Colon (tissue), 2 donors: ENCODE measurements around the gene CCDC9B.
A peak's percentile ranks its signal among the peaks of the same experiment; 100 is the strongest.

ENCODE experiments used
- FAIRE-seq: peaks from 2 replicates; lab custom pipeline; 2012; peaks lifted over from hg19 to GRCh38; lab: Jason Lieb, UNC
- donor health status: control.
- donor health status: control.

The CCDC9B gene

GRCh38 chr15:40345225-40345866 is 4.6 kb upstream of the CCDC9B start:
- no peak for FAIRE-seq

- FAIRE-seq: no peak
Observed at GRCh38 chr15:40344631-40345120, 3.9 kb upstream of the CCDC9B start.

GRCh38 chr15:40344217-40344616 is 3.5 kb upstream of the CCDC9B start:
- no peak for FAIRE-seq

GRCh38 chr15:40343512-40343911 is 2.8 kb upstream of the CCDC9B start:
- FAIRE-seq: no peak

GRCh38 chr15:40342416-40343320 is 1.9 kb upstream of the CCDC9B start:
- peak; percentile 60 for FAIRE-seq

GRCh38 chr15:40340038-40340739 is 550 bp downstream of the CCDC9B start:
- FAIRE-seq: no peak

GRCh38 chr15:40339621-40339945 is 1.2 kb downstream of the CCDC9B start:
- FAIRE-seq: no peak

DNA sequence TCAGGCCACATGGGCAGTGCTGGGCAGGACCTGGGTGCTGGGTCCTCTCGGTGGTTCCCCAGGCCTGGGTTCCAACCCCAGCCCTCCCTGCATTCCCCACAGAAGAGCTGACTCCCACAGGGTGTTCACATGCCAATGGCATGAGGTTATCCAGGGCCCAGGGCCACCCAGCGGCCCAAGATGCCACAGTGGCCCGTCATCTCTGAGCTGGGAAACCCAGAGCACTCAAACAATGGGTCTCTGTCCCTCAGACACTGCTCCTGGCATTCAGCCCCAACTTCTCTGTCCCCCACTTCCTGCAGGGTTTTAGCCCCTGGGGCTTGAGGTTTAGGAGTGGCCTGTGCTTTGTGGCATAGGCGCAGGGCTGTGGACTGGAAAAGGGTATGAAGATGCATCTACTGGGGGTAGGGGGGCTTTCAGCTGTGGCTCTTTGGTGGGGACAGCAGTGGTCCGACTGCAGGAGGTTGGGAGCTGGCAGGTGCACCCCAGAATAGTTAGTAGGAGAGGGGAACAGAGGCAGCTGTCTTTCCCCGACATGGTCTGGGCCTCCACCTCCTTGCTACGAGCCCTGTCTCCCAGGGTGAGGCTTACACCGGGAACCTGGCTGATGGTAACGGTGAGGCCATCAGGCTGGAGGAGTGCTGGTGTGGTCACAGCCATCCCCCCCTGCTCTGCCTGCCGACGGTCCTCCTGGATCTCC is 1.7 kb downstream of the CCDC9B start:
- no peak for FAIRE-seq

GRCh38 chr15:40338041-40338657 is 2.6 kb downstream of the CCDC9B start:
- no peak for FAIRE-seq

DNA sequence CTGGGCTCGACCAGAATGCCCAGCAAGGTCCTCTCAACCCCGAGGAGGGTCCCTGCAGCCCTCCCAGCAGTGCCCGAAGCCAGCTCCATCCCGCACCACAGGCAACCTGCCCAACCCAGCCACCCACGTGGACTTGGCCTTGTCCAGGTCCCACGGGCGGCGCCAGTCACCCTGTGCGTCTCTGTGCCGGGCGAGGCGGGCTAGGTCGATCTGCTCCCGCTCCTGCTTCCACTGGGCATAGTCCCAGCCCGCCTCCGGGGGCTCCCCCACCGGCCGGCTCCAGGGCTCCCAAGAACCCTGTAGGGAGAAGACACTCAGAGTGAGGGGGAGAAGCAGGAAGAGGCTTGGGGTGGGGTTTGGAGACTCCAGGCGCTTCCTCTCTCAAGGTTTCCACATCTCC is 3.1 kb downstream of the CCDC9B start:
- no peak for FAIRE-seq

DNA sequence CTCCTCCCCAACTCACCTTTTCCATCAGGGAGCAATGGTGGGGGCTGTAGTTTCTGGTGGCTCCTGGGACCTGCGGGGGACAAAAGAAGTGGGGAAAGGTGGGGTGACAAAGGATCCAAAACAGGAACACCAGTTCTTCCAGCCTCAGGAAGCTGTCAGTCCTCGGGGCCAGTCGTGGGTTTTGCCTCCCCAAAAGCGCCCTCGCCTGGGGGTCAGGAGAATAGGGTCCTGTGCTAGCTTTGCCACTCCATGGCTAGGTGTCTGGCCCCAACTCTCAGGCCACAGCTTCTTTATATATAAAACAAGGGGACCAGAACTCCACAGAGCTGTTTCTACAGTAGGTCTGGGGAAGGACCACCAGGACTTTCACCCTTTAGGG is 4.0 kb downstream of the CCDC9B start:
- no peak for FAIRE-seq

- no peak for FAIRE-seq
Observed at GRCh38 chr15:40335938-40336743, 4.6 kb downstream of the CCDC9B start.

DNA sequence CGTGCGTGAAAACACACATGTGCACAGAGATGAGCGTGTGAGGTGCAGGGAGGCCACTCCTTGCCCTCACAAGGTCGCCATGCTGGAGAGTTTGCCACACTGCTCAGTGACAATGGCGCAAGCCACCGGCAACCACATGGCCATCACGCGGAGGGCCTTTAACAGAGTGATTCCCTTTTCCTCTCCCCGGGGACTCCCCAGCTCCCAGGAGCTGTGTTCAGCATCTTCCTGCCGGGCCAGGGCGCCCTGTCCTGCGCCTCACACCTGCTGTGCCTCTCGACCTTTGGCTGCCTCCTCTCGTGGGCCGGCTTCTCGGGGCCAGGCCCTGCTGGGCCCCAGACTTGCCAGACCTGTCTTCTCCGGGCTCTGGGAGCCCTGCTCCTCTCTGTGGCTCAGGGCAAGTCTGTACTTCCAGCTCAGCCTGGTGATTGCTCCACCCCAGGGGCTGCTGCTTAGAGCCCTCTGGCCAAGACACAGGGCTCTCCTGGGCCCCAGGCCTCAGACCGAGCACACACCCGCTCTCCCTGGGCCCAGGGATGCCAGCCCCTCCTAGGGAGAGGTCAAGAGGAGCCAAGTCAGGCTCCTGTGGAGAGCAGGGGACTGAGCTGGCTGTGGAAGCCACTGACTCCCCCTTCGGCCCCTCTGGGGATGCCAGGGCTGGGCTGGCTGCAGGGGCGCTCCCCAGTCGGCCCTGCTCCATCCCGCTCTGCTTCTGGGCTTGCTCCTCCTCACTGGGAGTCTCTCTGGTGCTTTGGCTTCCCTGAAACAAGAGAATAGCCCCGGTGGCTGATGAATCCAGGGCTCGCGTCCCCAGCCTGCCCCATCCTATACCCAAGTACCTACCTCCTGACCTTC is 5.6 kb downstream of the CCDC9B start:
- FAIRE-seq: no peak

GRCh38 chr15:40334541-40334940 is 6.2 kb downstream of the CCDC9B start:
- no peak for FAIRE-seq

- no peak for FAIRE-seq
Observed at GRCh38 chr15:40333922-40334492, 6.7 kb downstream of the CCDC9B start.

GRCh38 chr15:40332113-40332781 is 8.5 kb downstream of the CCDC9B start:
- FAIRE-seq: no peak

DNA sequence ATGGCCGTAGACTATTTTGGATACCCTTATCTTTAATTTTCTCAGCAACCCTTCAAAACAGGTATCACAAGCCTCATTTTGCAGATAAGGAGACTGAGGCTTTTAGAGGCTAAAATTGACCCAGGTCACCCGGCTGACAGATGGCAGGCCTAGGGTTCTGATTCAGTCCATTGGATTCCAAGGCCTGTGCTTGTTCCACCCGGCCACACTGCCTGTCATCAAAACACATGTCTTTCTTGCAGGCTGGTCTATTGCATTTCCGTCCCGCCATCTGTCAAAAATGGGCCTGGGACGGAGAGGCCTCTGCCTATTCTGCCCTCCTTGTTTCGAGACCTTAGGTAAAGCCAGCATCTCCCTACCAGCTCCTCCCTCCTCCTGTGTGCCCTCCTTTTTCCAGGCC is 9.1 kb downstream of the CCDC9B start:
- no peak for FAIRE-seq

GRCh38 chr15:40331026-40331425 is 9.7 kb downstream of the CCDC9B start:
- FAIRE-seq: no peak

DNA sequence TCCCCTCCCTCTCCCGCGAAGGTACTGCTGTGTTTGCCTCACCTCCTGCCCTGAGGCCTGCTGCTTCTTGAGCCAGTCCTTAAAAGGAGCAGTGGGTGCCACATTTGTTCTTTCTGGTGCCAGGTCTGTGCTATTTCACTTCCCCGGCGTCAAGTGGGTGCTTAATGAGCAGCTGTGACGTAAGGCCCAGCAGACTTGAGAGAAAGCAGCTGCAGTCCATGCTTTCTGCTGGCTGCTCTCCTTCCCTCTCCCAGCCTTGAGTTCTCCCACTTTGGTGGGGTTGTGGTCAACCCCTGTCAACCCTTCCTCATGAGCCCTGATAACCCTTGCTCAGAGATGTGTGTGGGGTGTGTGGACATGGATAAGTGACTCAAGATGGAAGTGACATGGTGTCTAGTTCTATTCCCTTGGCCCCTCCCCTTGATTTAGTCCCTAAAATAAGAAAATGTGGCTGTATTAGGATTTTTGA is 10.3 kb downstream of the CCDC9B start:
- FAIRE-seq: no peak
